LNCaP clone FGC (cell line): ENCODE measurements around the gene KRT14.

ENCODE experiments used
- DNase-seq: peaks from one replicate; pipeline ENCODE4 v3.0.0-alpha.2; 2011; ENCODE audit warnings: low read depth
- H3K4me3 ChIP-seq: 2 replicates; pipeline ENCODE4 v1.5.1; 2011; ENCODE audit warnings: mild to moderate bottlenecking, low read depth, low read length, control low read depth
- TF ChIP-seq, protein P1 (sequence below): IDR thresholded peaks from 2 replicates; pipeline ENCODE4 v1.5.1; 2012; ENCODE audit warnings: mild to moderate bottlenecking; ENCODE audit not compliant: control insufficient read depth, insufficient read depth; ENCODE audit errors: extremely low read depth

Gene KRT14

DNA sequence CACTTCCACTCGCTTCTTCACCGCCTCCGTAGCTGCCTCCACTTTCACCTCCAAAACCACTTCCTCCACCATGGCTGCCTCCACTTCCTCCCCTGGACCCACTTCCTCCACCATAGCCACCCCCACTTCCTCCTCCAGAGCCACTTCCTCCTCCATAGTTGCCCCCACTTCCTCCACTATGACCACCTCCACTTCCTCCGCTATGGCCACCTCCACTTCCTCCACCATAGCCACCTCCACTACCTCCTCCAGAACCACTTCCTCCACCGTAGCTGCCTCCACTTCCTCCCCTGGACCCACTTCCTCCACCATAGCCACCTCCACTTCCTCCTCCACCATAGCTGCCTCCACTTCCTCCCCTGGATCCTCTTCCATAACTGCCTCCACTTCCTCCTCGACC lies 19.4 kb downstream of the KRT14 start:
- no peak for DNase-seq
- H3K4me3 ChIP-seq: no peak overlapping the region
- TF ChIP-seq, protein P1, sequence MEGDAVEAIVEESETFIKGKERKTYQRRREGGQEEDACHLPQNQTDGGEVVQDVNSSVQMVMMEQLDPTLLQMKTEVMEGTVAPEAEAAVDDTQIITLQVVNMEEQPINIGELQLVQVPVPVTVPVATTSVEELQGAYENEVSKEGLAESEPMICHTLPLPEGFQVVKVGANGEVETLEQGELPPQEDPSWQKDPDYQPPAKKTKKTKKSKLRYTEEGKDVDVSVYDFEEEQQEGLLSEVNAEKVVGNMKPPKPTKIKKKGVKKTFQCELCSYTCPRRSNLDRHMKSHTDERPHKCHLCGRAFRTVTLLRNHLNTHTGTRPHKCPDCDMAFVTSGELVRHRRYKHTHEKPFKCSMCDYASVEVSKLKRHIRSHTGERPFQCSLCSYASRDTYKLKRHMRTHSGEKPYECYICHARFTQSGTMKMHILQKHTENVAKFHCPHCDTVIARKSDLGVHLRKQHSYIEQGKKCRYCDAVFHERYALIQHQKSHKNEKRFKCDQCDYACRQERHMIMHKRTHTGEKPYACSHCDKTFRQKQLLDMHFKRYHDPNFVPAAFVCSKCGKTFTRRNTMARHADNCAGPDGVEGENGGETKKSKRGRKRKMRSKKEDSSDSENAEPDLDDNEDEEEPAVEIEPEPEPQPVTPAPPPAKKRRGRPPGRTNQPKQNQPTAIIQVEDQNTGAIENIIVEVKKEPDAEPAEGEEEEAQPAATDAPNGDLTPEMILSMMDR: no peak

GRCh38 chr17:41565338-41565737 lies 21.4 kb downstream of the KRT14 start:
- no peak overlapping the region for H3K4me3 ChIP-seq
- no peak for DNase-seq
- TF ChIP-seq, protein P1: no peak

DNA sequence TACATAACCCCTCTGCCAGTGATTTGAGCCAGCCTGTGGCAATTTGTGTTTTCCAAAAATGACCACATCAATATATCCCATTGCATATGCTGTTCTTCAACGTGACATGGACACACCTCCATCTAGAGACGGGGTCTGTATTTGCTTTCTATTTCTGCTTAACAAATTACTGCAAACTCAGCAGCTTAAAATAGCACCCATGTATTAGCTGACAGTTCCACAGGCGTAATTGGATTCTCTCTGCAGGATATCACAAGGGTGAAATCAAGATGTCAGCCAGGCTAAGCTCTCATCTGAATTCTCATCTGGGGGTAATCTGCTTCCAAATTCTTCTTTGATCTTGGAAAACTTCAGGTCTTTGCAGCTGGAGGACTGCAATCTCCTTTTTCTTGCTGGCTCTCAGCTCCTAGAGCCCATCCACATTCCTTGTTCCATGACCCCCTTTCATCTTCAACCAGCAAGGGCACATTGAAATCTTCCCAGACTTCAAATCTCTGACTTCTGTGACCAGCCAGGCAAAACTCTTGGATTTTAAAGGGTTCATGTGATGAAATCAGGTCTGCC lies 23.0 kb downstream of the KRT14 start:
- no peak for DNase-seq
- TF ChIP-seq, protein P1: no peak
- H3K4me3 ChIP-seq: no peak overlapping the region

DNA sequence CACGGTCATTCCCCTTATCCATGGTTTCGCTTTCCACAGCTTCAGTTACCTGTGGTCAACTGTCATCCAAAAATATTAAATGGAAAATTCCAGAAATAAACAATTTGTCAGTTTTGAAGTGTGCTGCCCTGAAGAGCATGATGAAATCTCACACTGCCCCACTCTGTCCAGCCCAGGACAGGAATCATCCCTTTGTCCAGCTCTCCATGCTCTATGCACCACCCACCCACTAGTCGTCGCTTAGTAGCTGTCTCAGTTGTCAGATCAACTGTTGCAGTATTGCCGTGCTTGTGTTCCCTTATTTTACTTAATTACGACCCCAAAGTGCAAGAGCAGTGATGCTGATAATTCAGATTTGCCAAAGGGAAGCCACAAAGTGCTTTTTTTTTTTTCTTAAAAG lies 25.1 kb downstream of the KRT14 start:
- TF ChIP-seq, protein P1: no peak
- H3K4me3 ChIP-seq: no peak overlapping the region
- DNase-seq: no peak

DNA sequence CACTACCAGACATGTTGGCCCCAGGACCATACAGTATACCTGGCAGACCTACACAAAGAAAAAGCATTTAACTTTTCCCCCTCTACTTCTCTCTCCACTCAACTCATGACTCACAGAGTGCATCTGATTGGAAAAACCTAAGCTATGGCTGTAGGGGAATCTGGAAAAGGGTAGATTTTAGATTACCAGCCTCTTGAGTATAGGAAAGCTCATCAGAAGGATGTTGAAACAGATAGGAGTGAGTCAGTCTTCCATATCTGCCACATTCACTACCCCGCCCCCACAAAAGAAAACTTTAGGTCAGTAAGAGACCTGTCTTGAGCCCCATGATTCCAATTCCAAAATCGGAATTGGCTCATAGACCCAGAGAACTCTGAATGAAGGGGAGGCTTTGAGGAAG lies 27.1 kb downstream of the KRT14 start:
- no peak for DNase-seq
- TF ChIP-seq, protein P1: no peak
- H3K4me3 ChIP-seq: no peak overlapping the region

DNA sequence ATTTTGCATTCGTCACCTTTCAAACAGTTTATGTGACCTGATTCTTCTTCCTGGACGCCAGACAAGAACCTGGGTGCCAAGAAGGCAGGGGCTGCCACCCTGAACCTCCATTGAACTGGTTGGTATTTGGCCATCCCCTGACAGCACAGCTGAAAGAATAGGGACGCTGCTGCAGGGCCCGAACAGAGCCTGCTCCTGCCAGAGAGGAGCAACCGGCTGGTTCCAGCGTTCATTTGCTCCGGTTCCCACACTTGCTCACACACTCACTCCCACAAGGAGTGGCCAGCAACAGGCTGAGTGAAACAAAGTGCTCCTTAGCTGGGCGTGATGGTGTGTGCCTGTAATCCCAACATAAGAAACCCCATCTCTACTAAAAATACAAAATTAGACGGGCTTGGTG lies 29.8 kb downstream of the KRT14 start:
- TF ChIP-seq, protein P1: no peak
- no peak overlapping the region for H3K4me3 ChIP-seq
- DNase-seq: no peak

DNA sequence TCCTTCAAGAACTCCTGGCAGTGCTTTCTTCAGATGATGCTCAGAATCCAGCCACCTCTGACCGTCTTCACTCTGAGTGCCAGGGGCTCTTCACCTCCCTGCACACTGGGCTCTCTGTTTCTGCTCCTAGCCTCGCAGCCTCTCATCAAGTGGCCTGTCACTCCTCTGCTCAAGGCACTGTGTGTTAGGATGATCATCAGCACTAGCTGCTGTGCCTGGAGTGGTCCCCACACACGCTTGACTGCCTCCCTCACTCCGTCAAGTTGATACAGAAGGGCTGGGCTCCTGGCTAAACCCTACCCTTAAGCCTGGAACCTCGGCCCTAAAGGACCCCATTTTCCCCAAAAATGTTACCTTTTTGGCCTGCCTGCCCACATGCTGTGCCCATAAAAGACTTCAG lies 30.4 kb downstream of the KRT14 start:
- no peak for DNase-seq
- H3K4me3 ChIP-seq: no peak overlapping the region
- TF ChIP-seq, protein P1: no peak
